Endodermal cell (in vitro differentiated cells): ENCODE results near the gene MFRP. TPM values are rescaled to one million over a fixed set of nuclear protein-coding genes. Genes with fewer than 3 reads are reported as not detected.
A peak's percentile ranks its signal among the peaks of the same experiment; 100 is the strongest.

Experiments
- DNase-seq: peaks from one replicate; pipeline ENCODE4 v3.0.0-alpha.2; 2017
- H3K27ac ChIP-seq: 2 replicates; pipeline ENCODE4 v1.5.1; 2013; ENCODE audit warnings: mild to moderate bottlenecking, low read depth, low read length, moderate library complexity
- H3K27me3 ChIP-seq: 2 replicates; pipeline ENCODE4 v1.6.1; 2013; ENCODE audit warnings: mild to moderate bottlenecking, low read length, moderate library complexity; ENCODE audit not compliant: insufficient read depth, control insufficient read depth, poor library complexity, severe bottlenecking
- H3K36me3 ChIP-seq: 2 replicates; pipeline ENCODE4 v1.7.0; 2013; ENCODE audit warnings: mild to moderate bottlenecking, low read length, moderate library complexity; ENCODE audit not compliant: control insufficient read depth, insufficient read depth
- H3K4me1 ChIP-seq: one replicate; pipeline ENCODE4 v1.7.0; 2013; ENCODE audit warnings: low read length; ENCODE audit not compliant: control insufficient read depth, insufficient read depth
- H3K4me3 ChIP-seq: 2 replicates; pipeline ENCODE4 v1.5.1; 2013; ENCODE audit warnings: mild to moderate bottlenecking, low read length, moderate library complexity
- H3K9ac ChIP-seq: 2 replicates; pipeline ENCODE4 v1.6.1; 2013; ENCODE audit warnings: mild to moderate bottlenecking, low read length, moderate library complexity; ENCODE audit not compliant: poor library complexity, severe bottlenecking; ENCODE audit errors: extremely low read depth
- H3K9me3 ChIP-seq: 2 replicates; pipeline ENCODE4 v1.6.1; 2013; ENCODE audit warnings: mild to moderate bottlenecking, low read length, moderate library complexity; ENCODE audit not compliant: control insufficient read depth
- H3K27ac Mint-ChIP-seq: 2 replicates; pipeline ENCODE4 v1.8.0; 2020; ENCODE audit warnings: mixed read lengths
- H3K27me3 Mint-ChIP-seq: 2 replicates; pipeline ENCODE4 v1.8.0; 2021; ENCODE audit warnings: mild to moderate bottlenecking, mixed read lengths; ENCODE audit not compliant: insufficient read depth
- H3K36me3 Mint-ChIP-seq: 2 replicates; pipeline ENCODE4 v1.8.0; 2020; ENCODE audit warnings: low read depth, mixed read lengths
- H3K4me1 Mint-ChIP-seq: 2 replicates; pipeline ENCODE4 v1.8.0; 2020; ENCODE audit warnings: mixed read lengths
- H3K4me3 Mint-ChIP-seq: 2 replicates; pipeline ENCODE4 v1.8.0; 2020; ENCODE audit warnings: mild to moderate bottlenecking, moderate library complexity, mixed read lengths
- H3K9me3 Mint-ChIP-seq: 2 replicates; pipeline ENCODE4 v1.8.0; 2020; ENCODE audit warnings: mild to moderate bottlenecking, mixed read lengths
- CTCF ChIP-seq: fragments of 200-600 bp; sonication (generic); conservative IDR thresholded peaks from 2 replicates; pipeline ENCODE4 v1.5.0; 2021; ENCODE audit warnings: antibody characterized with exemption, mild to moderate bottlenecking
- WGBS, 2 experiments: methylation state at CpG; one replicate each; pipeline versions ENCODE4 v1.1.5 to v1.1.7; 2013; ENCODE audit warnings: missing lambda C conversion rate in 2 of 2, mixed read lengths in 1 of 2; ENCODE audit not compliant: insufficient coverage in 1 of 2, insufficient read length in 1 of 2; 5-methylcytosine and 5-hydroxymethylcytosine counted together
- total RNA-seq, 2 donors: library from RNA; stranded (reverse); fragmentation: NEBNext Ultra II Directional in 1 of 2; extraction: Animal tissue kit (Norgen Biotek cat#: 25700) in 1 of 2; gene quantifications; 2 replicates in 1 of 2; 3 replicates in 1 of 2; pipeline ENCODE4 v1.2.1, GENCODE V29; 2021

The MFRP gene
- total RNA-seq, 2 donors from 2014 or later, result not detected

DNA sequence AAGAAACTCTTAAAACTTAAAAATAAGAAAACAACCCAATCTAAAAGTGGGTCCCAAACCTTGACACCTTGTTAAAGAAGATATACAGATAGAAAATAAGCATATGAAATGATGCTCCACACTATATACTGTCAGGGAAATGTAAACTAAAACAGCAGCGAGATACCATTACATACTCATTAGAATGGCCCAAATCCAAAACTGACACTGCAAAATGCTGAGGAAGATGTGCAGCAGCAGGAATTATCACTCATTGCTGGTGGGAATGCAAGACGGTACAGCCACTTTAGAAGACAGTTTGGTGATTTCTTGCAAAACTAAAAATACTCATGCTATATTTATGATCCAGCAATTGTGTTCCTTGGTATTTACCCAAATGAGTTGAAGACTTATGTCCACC, 17.2 kb downstream of the MFRP start:
- no peak overlapping the region for H3K4me3 ChIP-seq
- Mint-ChIP-seq H3K27me3 (peaks cover 8% of the 10 kb centered on the region), H3K27ac (no peak overlapping the region), H3K36me3 (no peaks in the 10 kb centered on the region), H3K4me1 (peaks cover 3% of the 10 kb centered on the region), H3K9me3 (no peaks in the 10 kb centered on the region), H3K4me3 (no peak overlapping the region)
- H3K9ac ChIP-seq, result no peak overlapping the region
- no peak for DNase-seq
- no peak overlapping the region for H3K27ac ChIP-seq
- WGBS, 2 experiments, result 88 to 97% methylated on average over 2 of the region's 2 CpGs
- no peaks in the 10 kb centered on the region for H3K9me3 ChIP-seq
- no peak for TF ChIP-seq CTCF
- no peaks in the 10 kb centered on the region for H3K27me3 ChIP-seq
- H3K36me3 ChIP-seq, result no peaks in the 10 kb centered on the region
- H3K4me1 ChIP-seq, result no peaks in the 10 kb centered on the region

- TF ChIP-seq CTCF, result no peak
- WGBS, 2 experiments, result 90 to 91% methylated on average over 3 to 4 of the region's 4 CpGs
- H3K9ac ChIP-seq, result no peak overlapping the region
These were observed 22.3 kb downstream of the MFRP start for GRCh38 chr11:119324189-119324588.

GRCh38 chr11:119323532-119324033, 22.9 kb downstream of the MFRP start:
- Mint-ChIP-seq H3K27ac (no peak overlapping the region), H3K9me3 (no peaks in the 10 kb centered on the region), H3K4me3 (no peak overlapping the region), H3K36me3 (no peaks in the 10 kb centered on the region), H3K27me3 (no peaks in the 10 kb centered on the region), H3K4me1 (peaks cover 26% of the 10 kb centered on the region)
- Histone ChIP-seq H3K9ac (no peak overlapping the region), H3K4me3 (no peak overlapping the region), H3K9me3 (no peaks in the 10 kb centered on the region), H3K4me1 (peaks cover 12% of the 10 kb centered on the region), H3K36me3 (no peaks in the 10 kb centered on the region), H3K27ac (no peak overlapping the region), H3K27me3 (no peaks in the 10 kb centered on the region)
- DNase-seq, result peak; percentile 96
- peak; percentile 91 for TF ChIP-seq CTCF
- WGBS, 2 experiments, result 49 to 55% methylated on average over 4 to 8 of the region's 8 CpGs

More at GRCh38 chr11:119324189-119324588, 22.3 kb downstream of the MFRP start:
- H3K4me3 ChIP-seq, result no peak overlapping the region
- H3K9me3 ChIP-seq, result no peaks in the 10 kb centered on the region
- H3K4me1 ChIP-seq, result peaks cover 6% of the 10 kb centered on the region
- no peaks in the 10 kb centered on the region for H3K27me3 ChIP-seq
- DNase-seq, result no peak
- no peaks in the 10 kb centered on the region for H3K36me3 Mint-ChIP-seq
- peaks cover 20% of the 10 kb centered on the region for H3K4me1 Mint-ChIP-seq
- no peak overlapping the region for H3K27ac ChIP-seq
- no peaks in the 10 kb centered on the region for H3K36me3 ChIP-seq
- no peaks in the 10 kb centered on the region for H3K9me3 Mint-ChIP-seq
- H3K27me3 Mint-ChIP-seq, result no peaks in the 10 kb centered on the region
- H3K4me3 Mint-ChIP-seq, result no peak overlapping the region
- no peak overlapping the region for H3K27ac Mint-ChIP-seq
